NCI-H1417 (cell line): ENCODE measurements around the gene ENO2.

Experiments
- DNase-seq, 3 experiments: peaks; one replicate each; lab custom pipeline; 2025; lab: John Stamatoyannopoulos, UW

ENO2 gene

DNA sequence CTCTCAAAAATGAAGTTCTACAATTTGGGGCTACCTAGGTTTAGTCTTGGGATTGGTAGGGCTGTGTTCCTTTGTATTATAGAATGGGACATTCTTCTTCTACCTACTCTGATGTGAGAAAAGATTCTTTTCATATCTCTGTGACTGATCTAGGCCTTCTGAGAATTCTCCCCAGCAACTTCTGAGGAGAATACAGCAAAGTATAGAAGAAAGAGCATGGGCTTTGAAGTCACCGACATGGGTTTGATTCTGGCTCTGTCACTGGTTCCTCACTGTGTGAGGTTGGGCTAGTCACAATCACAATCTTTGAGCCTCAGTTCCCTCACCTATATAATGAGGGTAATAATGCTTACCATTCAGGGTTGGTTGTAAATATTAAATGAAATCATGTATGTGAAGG, 18.4 kb downstream of the ENO2 start:
- no peak for DNase-seq

GRCh38 chr12:6934110-6934509, 19.7 kb downstream of the ENO2 start:
- no peak for DNase-seq

DNA sequence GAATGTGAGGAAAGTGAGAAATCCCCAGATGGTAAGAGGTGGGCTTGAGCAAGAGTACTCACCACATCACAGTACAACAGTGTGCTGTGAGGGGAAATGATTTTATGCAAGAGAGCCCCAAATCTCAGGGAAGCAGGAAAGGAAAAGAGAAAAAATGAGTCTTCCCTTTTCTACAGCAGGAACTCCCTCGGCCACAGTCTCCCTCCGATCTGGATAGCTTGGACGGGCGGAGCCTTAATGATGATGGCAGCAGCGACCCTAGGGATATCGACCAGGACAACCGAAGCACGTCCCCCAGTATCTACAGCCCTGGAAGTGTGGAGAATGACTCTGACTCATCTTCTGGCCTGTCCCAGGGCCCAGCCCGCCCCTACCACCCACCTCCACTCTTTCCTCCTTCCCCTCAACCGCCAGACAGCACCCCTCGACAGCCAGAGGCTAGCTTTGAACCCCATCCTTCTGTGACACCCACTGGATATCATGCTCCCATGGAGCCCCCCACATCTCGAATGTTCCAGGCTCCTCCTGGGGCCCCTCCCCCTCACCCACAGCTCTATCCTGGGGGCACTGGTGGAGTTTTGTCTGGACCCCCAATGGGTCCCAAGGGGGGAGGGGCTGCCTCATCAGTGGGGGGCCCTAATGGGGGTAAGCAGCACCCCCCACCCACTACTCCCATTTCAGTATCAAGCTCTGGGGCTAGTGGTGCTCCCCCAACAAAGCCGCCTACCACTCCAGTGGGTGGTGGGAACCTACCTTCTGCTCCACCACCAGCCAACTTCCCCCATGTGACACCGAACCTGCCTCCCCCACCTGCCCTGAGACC, 21.2 kb downstream of the ENO2 start:
- DNase-seq, result no peak

DNA sequence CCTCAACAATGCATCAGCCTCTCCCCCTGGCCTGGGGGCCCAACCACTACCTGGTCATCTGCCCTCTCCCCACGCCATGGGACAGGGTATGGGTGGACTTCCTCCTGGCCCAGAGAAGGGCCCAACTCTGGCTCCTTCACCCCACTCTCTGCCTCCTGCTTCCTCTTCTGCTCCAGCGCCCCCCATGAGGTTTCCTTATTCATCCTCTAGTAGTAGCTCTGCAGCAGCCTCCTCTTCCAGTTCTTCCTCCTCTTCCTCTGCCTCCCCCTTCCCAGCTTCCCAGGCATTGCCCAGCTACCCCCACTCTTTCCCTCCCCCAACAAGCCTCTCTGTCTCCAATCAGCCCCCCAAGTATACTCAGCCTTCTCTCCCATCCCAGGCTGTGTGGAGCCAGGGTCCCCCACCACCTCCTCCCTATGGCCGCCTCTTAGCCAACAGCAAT, 21.8 kb downstream of the ENO2 start:
- DNase-seq, result no peak

DNA sequence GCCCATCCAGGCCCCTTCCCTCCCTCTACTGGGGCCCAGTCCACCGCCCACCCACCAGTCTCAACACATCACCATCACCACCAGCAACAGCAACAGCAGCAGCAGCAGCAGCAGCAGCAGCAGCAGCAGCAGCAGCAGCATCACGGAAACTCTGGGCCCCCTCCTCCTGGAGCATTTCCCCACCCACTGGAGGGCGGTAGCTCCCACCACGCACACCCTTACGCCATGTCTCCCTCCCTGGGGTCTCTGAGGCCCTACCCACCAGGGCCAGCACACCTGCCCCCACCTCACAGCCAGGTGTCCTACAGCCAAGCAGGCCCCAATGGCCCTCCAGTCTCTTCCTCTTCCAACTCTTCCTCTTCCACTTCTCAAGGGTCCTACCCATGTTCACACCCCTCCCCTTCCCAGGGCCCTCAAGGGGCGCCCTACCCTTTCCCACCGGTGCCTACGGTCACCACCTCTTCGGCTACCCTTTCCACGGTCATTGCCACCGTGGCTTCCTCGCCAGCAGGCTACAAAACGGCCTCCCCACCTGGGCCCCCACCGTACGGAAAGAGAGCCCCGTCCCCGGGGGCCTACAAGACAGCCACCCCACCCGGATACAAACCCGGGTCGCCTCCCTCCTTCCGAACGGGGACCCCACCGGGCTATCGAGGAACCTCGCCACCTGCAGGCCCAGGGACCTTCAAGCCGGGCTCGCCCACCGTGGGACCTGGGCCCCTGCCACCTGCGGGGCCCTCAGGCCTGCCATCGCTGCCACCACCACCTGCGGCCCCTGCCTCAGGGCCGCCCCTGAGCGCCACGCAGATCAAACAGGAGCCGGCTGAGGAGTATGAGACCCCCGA, 22.5 kb downstream of the ENO2 start:
- peak in 1 of 3 experiments; percentile 60 for DNase-seq

DNA sequence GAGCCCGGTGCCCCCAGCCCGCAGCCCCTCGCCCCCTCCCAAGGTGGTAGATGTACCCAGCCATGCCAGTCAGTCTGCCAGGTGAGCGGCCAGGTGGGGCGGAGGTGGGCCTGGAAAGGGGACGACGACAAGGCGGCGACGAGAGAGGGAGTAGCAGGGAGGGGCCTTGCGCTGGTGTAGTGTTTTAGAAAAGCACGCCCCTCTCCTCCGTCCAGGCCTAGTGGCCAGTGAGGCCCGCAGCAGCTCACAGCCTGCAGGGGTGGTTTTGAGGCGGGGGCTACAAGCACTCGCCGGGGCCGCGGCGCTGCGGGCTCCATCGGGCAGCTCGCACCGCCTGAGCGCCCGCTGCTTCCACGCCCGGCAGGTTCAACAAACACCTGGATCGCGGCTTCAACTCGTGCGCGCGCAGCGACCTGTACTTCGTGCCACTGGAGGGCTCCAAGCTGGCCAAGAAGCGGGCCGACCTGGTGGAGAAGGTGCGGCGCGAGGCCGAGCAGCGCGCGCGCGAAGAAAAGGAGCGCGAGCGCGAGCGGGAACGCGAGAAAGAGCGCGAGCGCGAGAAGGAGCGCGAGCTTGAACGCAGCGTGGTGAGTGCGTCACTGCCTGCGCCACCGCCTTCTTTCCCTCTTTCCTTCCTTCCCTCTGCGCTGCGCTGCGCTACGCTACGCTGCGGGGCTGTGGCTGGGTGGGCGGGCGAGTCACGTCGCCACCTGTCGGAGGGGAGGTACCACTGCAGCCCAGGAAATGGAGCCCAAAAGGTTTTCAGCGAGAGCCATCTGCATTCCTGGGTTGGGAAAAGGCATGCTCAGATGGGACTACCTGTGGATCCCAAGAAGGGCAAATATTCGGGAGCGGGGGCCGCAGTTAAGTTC, 23.3 kb downstream of the ENO2 start:
- peak; percentile 95 to 99 (median 98) for DNase-seq

DNA sequence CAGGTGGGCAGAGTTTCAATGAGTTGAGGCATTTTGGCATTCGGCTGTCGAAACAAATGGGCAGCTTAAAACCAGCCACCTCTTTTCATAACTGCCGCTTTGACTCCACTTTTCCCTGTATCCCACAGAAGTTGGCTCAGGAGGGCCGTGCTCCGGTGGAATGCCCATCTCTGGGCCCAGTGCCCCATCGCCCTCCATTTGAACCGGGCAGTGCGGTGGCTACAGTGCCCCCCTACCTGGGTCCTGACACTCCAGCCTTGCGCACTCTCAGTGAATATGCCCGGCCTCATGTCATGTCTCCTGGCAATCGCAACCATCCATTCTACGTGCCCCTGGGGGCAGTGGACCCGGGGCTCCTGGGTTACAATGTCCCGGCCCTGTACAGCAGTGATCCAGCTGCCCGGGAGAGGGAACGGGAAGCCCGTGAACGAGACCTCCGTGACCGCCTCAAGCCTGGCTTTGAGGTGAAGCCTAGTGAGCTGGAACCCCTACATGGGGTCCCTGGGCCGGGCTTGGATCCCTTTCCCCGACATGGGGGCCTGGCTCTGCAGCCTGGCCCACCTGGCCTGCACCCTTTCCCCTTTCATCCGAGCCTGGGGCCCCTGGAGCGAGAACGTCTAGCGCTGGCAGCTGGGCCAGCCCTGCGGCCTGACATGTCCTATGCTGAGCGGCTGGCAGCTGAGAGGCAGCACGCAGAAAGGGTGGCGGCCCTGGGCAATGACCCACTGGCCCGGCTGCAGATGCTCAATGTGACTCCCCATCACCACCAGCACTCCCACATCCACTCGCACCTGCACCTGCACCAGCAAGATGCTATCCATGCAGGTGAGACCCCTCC, 24.2 kb downstream of the ENO2 start:
- DNase-seq, result no peak

DNA sequence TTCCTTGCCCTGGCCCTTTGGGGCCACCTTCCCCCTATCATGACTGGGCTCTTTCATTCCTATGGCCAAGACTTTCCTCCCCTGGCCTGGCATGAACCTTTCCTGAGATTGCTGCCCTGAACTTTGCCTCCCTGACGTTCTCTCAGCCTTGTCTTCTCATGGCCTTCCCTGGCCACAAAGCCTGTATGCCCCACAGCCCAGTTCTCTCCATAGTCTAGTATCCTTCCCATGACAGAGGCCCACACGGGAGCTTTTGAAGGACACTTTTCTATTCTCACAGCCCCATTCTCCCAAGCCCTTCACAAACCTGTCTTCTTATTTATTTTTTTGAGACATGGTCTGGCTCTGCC, 24.8 kb downstream of the ENO2 start:
- DNase-seq, result no peak

GRCh38 chr12:6941267-6941666, 26.9 kb downstream of the ENO2 start:
- no peak for DNase-seq

DNA sequence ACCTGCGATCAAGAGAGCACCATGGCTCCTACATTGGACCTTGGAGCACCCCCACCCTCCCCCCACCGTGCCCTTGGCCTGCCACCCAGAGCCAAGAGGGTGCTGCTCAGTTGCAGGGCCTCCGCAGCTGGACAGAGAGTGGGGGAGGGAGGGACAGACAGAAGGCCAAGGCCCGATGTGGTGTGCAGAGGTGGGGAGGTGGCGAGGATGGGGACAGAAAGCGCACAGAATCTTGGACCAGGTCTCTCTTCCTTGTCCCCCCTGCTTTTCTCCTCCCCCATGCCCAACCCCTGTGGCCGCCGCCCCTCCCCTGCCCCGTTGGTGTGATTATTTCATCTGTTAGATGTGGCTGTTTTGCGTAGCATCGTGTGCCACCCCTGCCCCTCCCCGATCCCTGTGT, 27.4 kb downstream of the ENO2 start:
- no peak for DNase-seq

- DNase-seq, result no peak
These were observed 27.9 kb downstream of the ENO2 start for GRCh38 chr12:6942331-6942665.

- DNase-seq, result peak; percentile 86 to 100 (median 94)
These were observed 29.0 kb downstream of the ENO2 start for GRCh38 chr12:6943389-6943721.

GRCh38 chr12:6943722-6944380, 29.5 kb downstream of the ENO2 start, which contains the start of the genes C12orf57 and RNU7-1:
Gene C12orf57 (plus strand): TSS chr12:6944022. CDS start chr12:6944122, 100 bp downstream.
Gene RNU7-1 (plus strand): TSS chr12:6943816.
- DNase-seq, result peak; percentile 86 to 100 (median 94)

- DNase-seq, result peak; percentile 93 to 98 (median 95)
These were observed 30.2 kb downstream of the ENO2 start for GRCh38 chr12:6944381-6945186.

DNA sequence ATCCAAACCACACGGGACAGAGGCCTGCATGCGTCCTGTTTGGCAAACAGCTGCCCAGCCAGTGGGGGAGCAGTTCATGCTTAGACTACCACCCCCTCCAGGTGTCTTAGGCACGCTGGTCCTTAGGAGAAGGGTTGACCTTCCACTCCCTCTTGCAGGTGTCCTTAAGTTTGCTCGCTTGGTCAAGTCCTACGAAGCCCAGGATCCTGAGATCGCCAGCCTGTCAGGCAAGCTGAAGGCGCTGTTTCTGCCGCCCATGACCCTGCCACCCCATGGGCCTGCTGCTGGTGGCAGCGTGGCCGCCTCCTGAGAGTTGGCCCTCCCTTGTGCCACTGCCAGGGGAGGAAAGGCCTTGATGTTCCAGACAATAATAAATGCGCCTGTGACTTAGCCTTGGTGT, 31.2 kb downstream of the ENO2 start:
- no peak for DNase-seq

- peak; percentile 95 to 98 (median 97) for DNase-seq
These were observed 31.9 kb downstream of the ENO2 start for GRCh38 chr12:6946033-6946919.

- no peak for DNase-seq
These were observed 32.6 kb downstream of the ENO2 start for GRCh38 chr12:6946920-6947374.

- DNase-seq, result no peak
These were observed 33.2 kb downstream of the ENO2 start for GRCh38 chr12:6947615-6948014.
